KMS-11 (cell line): ENCODE results near the gene IGF2R.

Source experiments
- H2AFZ ChIP-seq: fragments of 200-600 bp; sonication (generic); 2 replicates; pipeline ENCODE4 v1.6.1; 2016; ENCODE audit warnings: antibody characterized with exemption, mixed run types, low read depth
- H3K27ac ChIP-seq: fragments of 200-600 bp; sonication (generic); 2 replicates; pipeline ENCODE4 v1.6.1; 2016; ENCODE audit warnings: mild to moderate bottlenecking, mixed run types
- H3K27me3 ChIP-seq: fragments of 200-600 bp; sonication (generic); 2 replicates; pipeline ENCODE4 v1.6.1; 2017; ENCODE audit warnings: mild to moderate bottlenecking, low read depth, mixed run types, moderate library complexity; ENCODE audit not compliant: insufficient read depth
- H3K36me3 ChIP-seq: fragments of 200-600 bp; sonication (generic); 2 replicates; pipeline ENCODE4 v1.6.1; 2017; ENCODE audit warnings: mild to moderate bottlenecking, mixed run types; ENCODE audit not compliant: insufficient read depth
- H3K4me1 ChIP-seq: fragments of 200-600 bp; sonication (generic); 2 replicates; pipeline ENCODE4 v1.6.1; 2016; ENCODE audit warnings: mild to moderate bottlenecking, low read depth, mixed run types; ENCODE audit not compliant: poor library complexity, severe bottlenecking
- H3K4me2 ChIP-seq: fragments of 200-600 bp; sonication (generic); 2 replicates; pipeline ENCODE4 v1.7.0; 2016; ENCODE audit warnings: mild to moderate bottlenecking, mixed run types
- H3K4me3 ChIP-seq: fragments of 200-600 bp; sonication (generic); IDR thresholded peaks from 2 replicates; pipeline ENCODE4 v1.6.1; 2017; ENCODE audit warnings: low read depth, low read length, mixed read lengths; ENCODE audit not compliant: insufficient read depth
- H3K79me2 ChIP-seq: fragments of 200-600 bp; sonication (generic); 2 replicates; pipeline ENCODE4 v1.6.1; 2016; ENCODE audit warnings: low read depth, mixed run types; ENCODE audit not compliant: insufficient read depth
- H3K9ac ChIP-seq: fragments of 200-600 bp; sonication (generic); 2 replicates; pipeline ENCODE4 v1.6.1; 2016; ENCODE audit warnings: mild to moderate bottlenecking, mixed run types
- H4K20me1 ChIP-seq: fragments of 200-600 bp; sonication (generic); 2 replicates; pipeline ENCODE4 v1.6.1; 2016; ENCODE audit warnings: mild to moderate bottlenecking, mixed run types; ENCODE audit not compliant: insufficient read depth
- CTCF ChIP-seq: fragments of 200-600 bp; sonication (generic); conservative IDR thresholded peaks from 2 replicates; pipeline ENCODE4 v1.6.1; 2017; ENCODE audit warnings: low read depth, mild to moderate bottlenecking, antibody characterized with exemption, low read length, moderate library complexity, mixed read lengths

IGF2R gene

GRCh38 chr6:160085226-160085625 is 116.3 kb downstream of the IGF2R start:
- H3K36me3 ChIP-seq, result peaks cover 6% of the 10 kb centered on the region; the same call in 1 of the 2 replicates
- H3K4me3 ChIP-seq, result no peak overlapping the region
- no peak overlapping the region for H3K9ac ChIP-seq
- no peaks in the 10 kb centered on the region for H3K79me2 ChIP-seq
- H4K20me1 ChIP-seq, result no peaks in the 10 kb centered on the region
- peaks cover 10% of the 10 kb centered on the region for H3K4me1 ChIP-seq
- no peak overlapping the region for H2AFZ ChIP-seq
- H3K4me2 ChIP-seq, result no peak overlapping the region
- TF ChIP-seq CTCF, result no peak
- H3K27ac ChIP-seq, result no peak overlapping the region
- H3K27me3 ChIP-seq, result no peaks in the 10 kb centered on the region

GRCh38 chr6:160085713-160086505 is 117.0 kb downstream of the IGF2R start:
- Histone ChIP-seq H3K9ac (no peak overlapping the region), H3K36me3 (peaks cover 9% of the 10 kb centered on the region; the same call in 1 of the 2 replicates), H3K27ac (no peak overlapping the region), H3K79me2 (no peaks in the 10 kb centered on the region), H3K27me3 (no peaks in the 10 kb centered on the region), H3K4me1 (peaks cover 10% of the 10 kb centered on the region), H4K20me1 (no peaks in the 10 kb centered on the region), H3K4me3 (no peak overlapping the region), H3K4me2 (no peak overlapping the region), H2AFZ (no peak overlapping the region)
- no peak for TF ChIP-seq CTCF

- Histone ChIP-seq H3K36me3 (peaks cover 9% of the 10 kb centered on the region; the same call in 1 of the 2 replicates), H2AFZ (no peak overlapping the region), H3K9ac (no peak overlapping the region), H3K79me2 (no peaks in the 10 kb centered on the region), H3K4me1 (peaks cover 10% of the 10 kb centered on the region), H3K4me2 (no peak overlapping the region), H3K4me3 (no peak overlapping the region), H4K20me1 (no peaks in the 10 kb centered on the region), H3K27me3 (no peaks in the 10 kb centered on the region), H3K27ac (no peak overlapping the region)
- TF ChIP-seq CTCF, result no peak
Measured at GRCh38 chr6:160086754-160087153, 117.9 kb downstream of the IGF2R start.

GRCh38 chr6:160088069-160088783 is 119.3 kb downstream of the IGF2R start:
- no peaks in the 10 kb centered on the region for H4K20me1 ChIP-seq
- H3K27ac ChIP-seq, result no peak overlapping the region

More at GRCh38 chr6:160088069-160088783, 119.3 kb downstream of the IGF2R start:
- Histone ChIP-seq H3K4me1 (peaks cover 10% of the 10 kb centered on the region), H3K79me2 (no peaks in the 10 kb centered on the region), H3K9ac (no peak overlapping the region), H3K27me3 (no peaks in the 10 kb centered on the region), H3K36me3 (peaks cover 9% of the 10 kb centered on the region; the same call in 1 of the 2 replicates), H3K4me3 (no peak overlapping the region), H2AFZ (no peak overlapping the region), H3K4me2 (no peak overlapping the region)
- peak; percentile 45 for TF ChIP-seq CTCF
